CD4-positive, alpha-beta T cell treated with Interleukin-15 for 4 hours (primary cell): ENCODE results near the gene PRKACG.

Experiments used
- DNase-seq: peaks from one replicate; pipeline ENCODE4 v3.0.0-alpha.2; 2020; ENCODE audit warnings: low spot score

PRKACG gene

DNA sequence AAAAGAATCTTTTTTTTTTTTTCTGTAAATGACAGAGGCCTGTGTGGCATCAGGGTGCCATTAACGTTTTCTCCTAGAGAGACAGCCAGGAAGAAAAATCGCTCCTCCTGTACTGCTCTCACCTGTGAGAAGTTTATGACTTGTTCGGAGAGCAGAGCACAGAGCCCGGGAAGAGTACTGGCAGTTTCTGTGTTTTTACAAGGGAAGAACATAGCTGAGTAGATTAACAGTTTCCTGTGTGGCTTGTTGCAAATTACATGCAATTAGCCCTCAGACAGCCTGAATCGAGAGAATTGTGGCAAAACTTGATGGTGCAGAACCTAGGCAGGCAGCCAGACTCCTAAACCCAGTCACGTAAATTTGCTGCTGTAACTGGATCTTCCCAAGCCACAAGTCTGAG is 32.1 kb downstream of the PRKACG start:
- no peak for DNase-seq

DNA sequence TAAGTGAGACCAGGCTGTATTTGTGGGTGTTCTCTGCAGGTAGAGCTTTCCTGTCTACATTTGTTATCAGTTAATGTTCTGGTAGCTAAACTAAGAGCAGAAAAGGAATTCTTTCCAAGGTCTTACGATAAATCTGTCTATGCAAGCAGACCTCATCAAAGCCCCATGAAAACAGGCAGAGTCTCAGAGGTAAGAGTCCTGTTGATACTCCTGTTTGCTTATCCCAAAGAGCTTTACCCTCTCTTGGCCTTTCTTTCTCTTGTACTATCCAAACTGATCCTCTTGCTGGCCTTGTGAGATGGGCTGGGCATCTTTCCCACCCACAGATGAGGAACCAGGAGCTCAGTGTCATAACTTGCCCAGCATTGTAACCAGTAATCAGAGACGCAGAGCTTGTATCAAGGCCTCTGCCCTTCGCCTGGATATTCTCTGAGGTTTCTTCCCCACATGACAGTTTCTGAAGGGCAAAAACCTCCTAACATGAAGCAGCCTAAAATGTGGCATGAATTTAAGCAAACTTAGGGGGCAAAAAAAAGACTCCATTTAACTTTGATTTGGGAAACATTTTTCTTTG is 33.5 kb downstream of the PRKACG start:
- no peak for DNase-seq

DNA sequence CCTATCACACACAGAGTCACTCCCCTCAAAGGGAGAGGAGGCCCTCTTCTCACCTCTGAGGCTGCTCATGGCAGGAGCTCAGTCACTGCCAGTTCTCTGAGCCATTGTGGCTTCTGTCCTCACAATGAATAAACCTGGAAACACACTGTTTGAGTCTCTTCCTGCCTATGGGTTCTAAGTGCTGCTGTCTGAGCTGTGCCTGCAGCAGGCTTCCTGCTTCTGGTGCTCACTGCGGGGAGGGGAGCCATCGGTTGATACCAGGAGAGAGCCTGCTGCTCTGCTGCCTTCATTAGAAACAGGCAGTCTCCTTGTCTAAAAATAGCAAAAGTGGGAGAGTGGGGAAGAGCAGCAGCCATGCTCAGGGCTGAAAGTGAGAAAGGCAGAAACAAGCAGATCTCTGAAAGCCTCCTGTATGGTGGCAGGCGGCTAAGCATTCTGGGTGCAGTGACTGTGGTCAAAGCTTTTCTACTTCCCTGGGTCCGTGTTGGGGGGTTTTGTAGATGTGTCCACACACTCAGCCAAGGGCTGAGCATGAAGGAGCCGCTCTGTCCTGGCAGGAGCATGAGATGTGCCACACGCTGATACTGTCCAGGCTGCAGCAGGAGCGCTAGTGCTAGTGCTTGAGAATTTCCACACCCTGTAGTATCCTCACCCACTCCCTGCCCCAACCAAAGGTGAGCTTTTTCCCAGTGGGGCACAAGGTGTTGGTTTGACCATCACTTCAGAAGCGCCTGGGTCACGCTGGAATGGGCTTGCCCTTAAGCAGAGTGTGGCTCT is 34.2 kb downstream of the PRKACG start:
- DNase-seq = no peak

- DNase-seq = no peak
Observed at GRCh38 chr9:68978501-68978900, 35.4 kb downstream of the PRKACG start.

DNA sequence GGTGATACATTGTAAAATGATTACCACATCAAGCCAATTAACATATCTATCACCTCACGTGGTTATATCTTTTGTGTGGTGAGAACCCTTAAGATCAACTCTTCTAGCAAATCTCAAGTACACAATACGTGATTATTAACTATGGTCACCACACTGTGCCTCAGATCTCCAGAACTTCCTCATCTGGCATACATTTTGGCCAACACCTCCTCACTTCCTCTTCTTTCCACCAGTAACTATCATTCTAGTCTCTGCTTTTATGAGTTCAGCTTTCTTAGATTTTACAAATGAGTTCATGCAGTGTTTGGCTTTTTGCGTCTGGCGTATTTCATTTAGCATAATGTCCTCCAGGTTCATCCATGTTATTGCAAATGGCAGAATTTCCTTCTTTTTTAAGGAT is 35.8 kb downstream of the PRKACG start:
- DNase-seq = no peak

DNA sequence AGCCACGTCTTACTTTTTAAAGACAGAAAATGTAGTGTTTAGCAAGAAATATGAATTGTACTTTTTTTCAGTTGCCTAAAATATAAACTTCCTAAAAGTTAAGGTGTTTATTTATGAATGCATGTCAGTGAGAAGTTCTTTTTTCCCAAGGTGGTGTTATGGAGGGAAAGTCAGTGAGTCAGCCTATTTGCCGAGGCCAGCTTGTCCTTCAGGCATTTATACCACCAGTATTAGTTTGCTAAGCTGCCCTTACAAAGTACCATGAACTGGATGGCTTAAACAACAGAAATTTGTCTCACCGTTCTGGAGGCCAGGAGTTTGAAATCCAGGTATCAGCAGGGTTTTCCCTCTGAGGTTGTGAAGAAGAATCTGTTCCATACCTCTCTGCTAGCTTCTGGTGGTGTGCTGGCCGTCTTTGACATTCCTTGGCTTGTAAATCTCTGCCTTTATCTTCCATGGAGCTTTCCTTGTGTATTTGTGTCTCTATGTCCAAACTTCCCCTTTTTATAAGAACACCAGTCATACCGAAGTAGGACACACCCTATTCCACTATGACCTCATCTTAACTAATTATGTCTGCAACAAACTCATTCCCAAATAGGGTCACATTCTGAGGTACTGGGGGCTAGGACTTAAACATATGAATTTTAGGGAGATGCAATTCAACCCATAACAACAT is 38.4 kb downstream of the PRKACG start:
- no peak for DNase-seq

DNA sequence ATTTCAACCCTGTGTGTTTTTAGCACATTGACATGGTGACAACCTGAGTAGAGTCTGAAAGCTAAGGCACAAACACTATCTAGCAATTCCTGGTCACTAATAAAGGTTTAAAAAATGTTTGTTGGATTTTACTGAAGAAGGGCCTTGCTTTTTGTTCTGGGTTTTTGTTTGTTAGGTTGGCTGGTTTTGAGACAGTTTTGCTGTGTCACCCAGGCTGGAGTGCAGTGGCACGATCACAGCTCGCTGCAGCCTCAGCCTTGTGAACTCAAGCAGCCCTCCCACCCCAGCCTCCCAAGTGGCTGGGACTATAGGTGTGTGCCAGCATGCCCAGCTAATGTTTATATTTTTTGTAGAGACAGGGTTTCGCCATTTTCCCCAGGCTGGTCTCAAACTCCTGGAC is 39.0 kb downstream of the PRKACG start:
- no peak for DNase-seq

GRCh38 chr9:68974431-68974830 is 39.5 kb downstream of the PRKACG start:
- DNase-seq = no peak

- no peak for DNase-seq
Observed at GRCh38 chr9:68973619-68974018, 40.3 kb downstream of the PRKACG start.

DNA sequence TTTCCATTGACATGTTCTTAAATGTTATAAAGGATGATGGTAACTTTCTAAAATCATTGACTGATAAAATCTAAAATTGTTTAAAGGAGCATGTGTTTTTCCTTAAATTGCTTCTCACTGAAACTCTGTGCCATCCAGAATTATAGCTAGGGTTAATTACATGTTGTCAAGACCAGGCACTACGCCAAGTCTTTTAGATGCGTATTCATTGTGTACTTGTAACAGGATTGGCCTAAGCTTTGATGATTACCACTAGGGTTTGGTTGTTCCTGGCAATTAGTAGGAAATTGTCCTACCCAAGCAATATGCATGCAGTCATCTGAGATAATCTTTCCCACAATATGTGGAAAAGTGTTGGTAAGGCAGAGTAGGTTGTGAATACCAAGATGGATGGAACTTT is 43.8 kb downstream of the PRKACG start:
- DNase-seq = no peak

- DNase-seq = no peak
Observed at GRCh38 chr9:68969538-68969937, 44.4 kb downstream of the PRKACG start.

- no peak for DNase-seq
Observed at GRCh38 chr9:68967800-68968199, 46.1 kb downstream of the PRKACG start.

DNA sequence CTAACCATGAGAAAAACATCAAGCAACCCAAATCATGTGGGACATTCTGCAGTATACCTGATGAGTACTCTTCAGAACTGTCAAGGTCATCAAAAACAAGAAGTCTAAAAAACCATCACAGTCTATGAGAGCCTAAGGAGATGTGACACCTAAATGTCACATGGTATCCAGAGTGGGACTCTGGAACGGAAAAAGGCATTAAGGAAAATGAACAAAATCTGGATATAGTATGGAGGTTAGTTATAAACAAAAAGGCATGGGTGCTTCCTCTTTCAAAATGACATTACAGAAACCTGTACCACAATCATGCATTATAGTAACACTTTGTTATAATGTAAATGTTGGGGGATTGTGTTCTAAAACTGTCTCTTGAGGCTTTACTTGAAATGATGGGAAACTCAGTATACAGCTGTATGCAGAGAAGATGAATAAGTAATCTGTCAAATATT is 47.4 kb downstream of the PRKACG start:
- no peak for DNase-seq

DNA sequence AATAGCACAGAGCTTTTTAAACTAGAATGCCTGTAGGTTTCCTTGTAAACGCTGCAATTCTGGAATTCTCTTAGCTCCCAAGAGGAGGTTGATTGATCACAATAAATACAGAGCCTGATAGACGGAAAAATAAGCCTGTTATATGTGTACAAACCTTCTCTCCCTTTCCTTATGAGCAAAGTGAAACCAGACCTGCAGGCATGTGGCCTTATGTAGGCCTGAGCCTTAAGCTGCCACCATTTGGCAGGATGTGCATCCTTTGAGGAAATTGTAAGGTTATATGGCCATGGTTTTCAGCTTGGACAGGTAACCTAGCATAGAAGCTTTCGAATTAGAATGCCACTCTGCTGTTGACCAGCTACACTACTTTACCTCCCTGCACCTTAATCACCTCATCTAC is 49.1 kb downstream of the PRKACG start:
- DNase-seq = no peak

- no peak for DNase-seq
Observed at GRCh38 chr9:68964102-68964541, 49.8 kb downstream of the PRKACG start.

- DNase-seq = no peak
Observed at GRCh38 chr9:68963416-68963815, 50.5 kb downstream of the PRKACG start.
